Measurements from ENCODE around the gene GABRB1. TPM values are rescaled to one million over a fixed set of nuclear protein-coding genes. Genes with fewer than 3 reads are reported as not detected.

The GABRB1 gene
- total and polyA plus RNA-seq, 2 donors (not counting 1 experiment from before 2014, with no cell fraction given) = 0.05 to 0.17 TPM

- Histone ChIP-seq H3K4me2 (ENCODE audit: extremely low read depth, insufficient read depth, low read length) (no peak overlapping the region), H3K36me3 (ENCODE audit: control insufficient read depth, insufficient read depth, low read length) (no peaks in the 10 kb centered on the region), H3K9me3 (ENCODE audit: control insufficient read depth, insufficient read depth, low read depth, low read length) (no peaks in the 10 kb centered on the region), H3K9ac (ENCODE audit: insufficient read depth, low read length) (no peak overlapping the region), H3K27me3 (ENCODE audit: control insufficient read depth, insufficient read depth, low read length) (no peaks in the 10 kb centered on the region), H3K27ac (ENCODE audit: insufficient read depth, low read length) (no peak overlapping the region), H3K79me2 (ENCODE audit: control insufficient read depth, insufficient read depth, low read length) (no peaks in the 10 kb centered on the region), H3K4me1 (ENCODE audit: control insufficient read depth, extremely low read depth, insufficient read depth, low read length) (no peaks in the 10 kb centered on the region), H3K4me3 (replicated peaks in 1 of 4; ENCODE audit: control extremely low read depth in 1 of 4, insufficient read depth in 1 of 4, low read depth in 3 of 4, low read length in 4 of 4) (no peak overlapping the region), H4K20me1 (ENCODE audit: control insufficient read depth, extremely low read depth, insufficient read depth, low read length) (no peaks in the 10 kb centered on the region), H2AFZ (ENCODE audit: low read length) (no peak overlapping the region)
- DNase-seq (ENCODE audit: low read depth in 2 of 2) = no peak
- TF ChIP-seq EZH2 (IDR thresholded peaks at IDR 0.05; ENCODE audit: low read length, missing control alignments) = no peak
- TF ChIP-seq CTCF (conservative IDR thresholded peaks at IDR 0.05 in 1 of 2, IDR thresholded peaks at IDR 0.05 in 1 of 2; ENCODE audit: low read depth in 1 of 2, low read length in 2 of 2) = no peak
Observed at GRCh38 chr4:47342796-47343195, 311.4 kb downstream of the GABRB1 start.

GRCh38 chr4:47349326-47349725 is 318.0 kb downstream of the GABRB1 start:
- TF ChIP-seq EZH2 (IDR thresholded peaks at IDR 0.05; ENCODE audit: low read length, missing control alignments) (no peak), CTCF (conservative IDR thresholded peaks at IDR 0.05 in 1 of 2, IDR thresholded peaks at IDR 0.05 in 1 of 2; ENCODE audit: low read depth in 1 of 2, low read length in 2 of 2) (no peak)
- H2AFZ ChIP-seq (ENCODE audit: low read length) = no peak overlapping the region

GRCh38 chr4:47355568-47355967 is 324.2 kb downstream of the GABRB1 start:
- Histone ChIP-seq H3K36me3 (ENCODE audit: control insufficient read depth, insufficient read depth, low read length) (no peaks in the 10 kb centered on the region), H2AFZ (ENCODE audit: low read length) (no peak overlapping the region), H3K9ac (ENCODE audit: insufficient read depth, low read length) (no peak overlapping the region), H3K4me2 (ENCODE audit: extremely low read depth, insufficient read depth, low read length) (no peak overlapping the region), H3K4me1 (ENCODE audit: control insufficient read depth, extremely low read depth, insufficient read depth, low read length) (no peaks in the 10 kb centered on the region), H3K27ac (ENCODE audit: insufficient read depth, low read length) (no peak overlapping the region), H4K20me1 (ENCODE audit: control insufficient read depth, extremely low read depth, insufficient read depth, low read length) (no peaks in the 10 kb centered on the region), H3K9me3 (ENCODE audit: control insufficient read depth, insufficient read depth, low read depth, low read length) (no peaks in the 10 kb centered on the region), H3K79me2 (ENCODE audit: control insufficient read depth, insufficient read depth, low read length) (no peaks in the 10 kb centered on the region), H3K27me3 (ENCODE audit: control insufficient read depth, insufficient read depth, low read length) (no peaks in the 10 kb centered on the region), H3K4me3 (replicated peaks in 1 of 4; ENCODE audit: control extremely low read depth in 1 of 4, insufficient read depth in 1 of 4, low read depth in 3 of 4, low read length in 4 of 4) (no peak overlapping the region)
- no peak for DNase-seq (ENCODE audit: low read depth in 2 of 2)
- TF ChIP-seq EZH2 (IDR thresholded peaks at IDR 0.05; ENCODE audit: low read length, missing control alignments) (no peak), CTCF (conservative IDR thresholded peaks at IDR 0.05 in 1 of 2, IDR thresholded peaks at IDR 0.05 in 1 of 2; ENCODE audit: low read depth in 1 of 2, low read length in 2 of 2) (no peak)

More at GRCh38 chr4:47349326-47349725, 318.0 kb downstream of the GABRB1 start:
- no peaks in the 10 kb centered on the region for H4K20me1 ChIP-seq (ENCODE audit: control insufficient read depth, extremely low read depth, insufficient read depth, low read length)
- H3K27me3 ChIP-seq (ENCODE audit: control insufficient read depth, insufficient read depth, low read length) = no peaks in the 10 kb centered on the region
- H3K4me2 ChIP-seq (ENCODE audit: extremely low read depth, insufficient read depth, low read length) = no peak overlapping the region
- no peak overlapping the region for H3K27ac ChIP-seq (ENCODE audit: insufficient read depth, low read length)
- H3K36me3 ChIP-seq (ENCODE audit: control insufficient read depth, insufficient read depth, low read length) = no peaks in the 10 kb centered on the region
- peak; percentile 69 to 83 for DNase-seq (ENCODE audit: low read depth in 2 of 2)
- no peak overlapping the region for H3K9ac ChIP-seq (ENCODE audit: insufficient read depth, low read length)
- no peaks in the 10 kb centered on the region for H3K79me2 ChIP-seq (ENCODE audit: control insufficient read depth, insufficient read depth, low read length)
- H3K4me1 ChIP-seq (ENCODE audit: control insufficient read depth, extremely low read depth, insufficient read depth, low read length) = no peaks in the 10 kb centered on the region
- H3K4me3 ChIP-seq (replicated peaks in 1 of 4; ENCODE audit: control extremely low read depth in 1 of 4, insufficient read depth in 1 of 4, low read depth in 3 of 4, low read length in 4 of 4) = no peak overlapping the region
- H3K9me3 ChIP-seq (ENCODE audit: control insufficient read depth, insufficient read depth, low read depth, low read length) = no peaks in the 10 kb centered on the region

Measured in fibroblast of lung (primary cell).